Measurements from ENCODE around the gene AZIN2.

AZIN2 gene

DNA sequence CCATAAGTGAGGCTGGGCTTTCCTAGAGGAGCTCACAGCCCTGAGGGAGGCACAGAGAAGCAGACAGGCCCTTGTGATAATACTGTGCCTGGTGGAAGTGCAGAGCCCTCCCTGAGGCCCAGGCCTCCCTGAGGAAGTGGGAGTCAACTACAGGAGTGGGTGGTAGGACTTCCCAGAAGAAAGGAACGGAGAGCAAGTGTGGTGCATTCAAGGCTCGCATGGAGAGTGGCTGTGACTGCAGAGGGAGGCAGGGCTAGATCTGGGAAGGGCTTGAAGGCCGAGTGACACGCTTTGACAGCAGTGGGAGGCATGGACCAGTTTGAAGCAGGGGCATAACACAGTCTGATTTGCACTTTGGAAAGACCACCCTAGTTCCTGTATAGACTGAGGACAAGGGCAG, 37.3 kb downstream of the AZIN2 start:
- Mint-ChIP-seq H3K27me3 (ENCODE audit: low read depth) (no peaks in the 10 kb centered on the region), H3K4me1 (peaks cover 29% of the 10 kb centered on the region), H3K36me3 (ENCODE audit: low read depth) (no peaks in the 10 kb centered on the region), H3K27ac (peak overlapping the region; percentile 21 to 44 (median 41)), H3K9me3 (no peaks in the 10 kb centered on the region), H3K4me3 (no peak overlapping the region)
- TF ChIP-seq CTCF (IDR thresholded peaks at IDR 0.05; ENCODE audit: unreplicated experiment in 3 of 3) = no peak

DNA sequence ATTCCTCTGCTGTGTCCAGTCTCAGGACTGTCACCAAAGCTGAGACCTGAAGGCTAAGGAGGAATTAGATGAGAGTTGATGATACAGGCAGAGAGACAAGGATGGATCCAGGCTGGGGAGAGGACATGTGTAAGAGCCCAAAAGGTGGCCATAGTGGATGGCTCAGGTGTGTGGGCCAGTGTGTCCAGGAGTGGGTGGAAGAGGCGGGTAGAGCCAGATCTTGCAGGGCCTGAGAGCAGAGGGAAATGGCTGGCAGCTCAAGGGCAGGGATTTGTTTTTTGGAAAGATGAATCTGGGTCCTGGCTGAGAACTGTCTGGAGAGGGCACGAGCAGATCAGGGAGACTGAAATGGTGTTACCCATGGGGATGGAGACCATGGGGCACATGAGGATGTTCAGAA, 38.1 kb downstream of the AZIN2 start:
- H3K4me3 Mint-ChIP-seq = no peak overlapping the region
- H3K9me3 Mint-ChIP-seq = no peaks in the 10 kb centered on the region
- H3K4me1 Mint-ChIP-seq = peaks cover 30% of the 10 kb centered on the region
- no peak for TF ChIP-seq CTCF (IDR thresholded peaks at IDR 0.05; ENCODE audit: unreplicated experiment in 3 of 3)
- H3K27ac Mint-ChIP-seq = peak overlapping the region in 1 of 3 experiments; percentile 41
- H3K27me3 Mint-ChIP-seq (ENCODE audit: low read depth) = no peaks in the 10 kb centered on the region
- H3K36me3 Mint-ChIP-seq (ENCODE audit: low read depth) = no peaks in the 10 kb centered on the region

DNA sequence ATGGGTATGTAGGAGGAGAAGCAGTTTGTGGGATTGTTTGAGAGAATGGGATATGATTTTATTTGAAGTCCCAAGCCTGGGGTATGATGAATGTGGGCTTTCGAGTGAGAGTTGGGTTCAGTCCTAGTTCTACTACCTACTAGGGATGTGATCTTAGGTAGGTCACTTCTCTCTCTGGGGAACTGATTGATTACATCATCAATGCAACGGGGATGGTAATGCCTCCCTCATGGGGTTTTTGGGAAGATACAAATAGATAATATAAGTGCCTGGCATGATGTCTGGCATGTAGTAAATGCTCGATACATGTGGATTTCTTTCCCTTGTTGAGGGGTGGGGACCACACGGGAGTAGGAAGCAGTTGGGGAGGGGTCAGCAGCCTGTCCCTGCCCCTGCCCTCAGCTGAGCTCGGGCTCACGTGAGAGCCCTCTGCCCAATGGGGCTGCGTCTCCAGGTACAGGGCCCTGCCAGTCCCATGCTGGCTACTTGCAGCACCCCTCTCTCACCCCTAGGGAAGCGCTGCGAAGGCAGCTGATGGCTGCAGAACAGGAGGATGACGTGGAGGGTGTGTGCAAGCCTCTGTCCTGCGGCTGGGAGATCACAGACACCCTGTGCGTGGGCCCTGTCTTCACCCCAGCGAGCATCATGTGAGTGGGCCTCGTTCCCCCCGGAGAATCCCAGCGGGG, 38.7 kb downstream of the AZIN2 start:
- Mint-ChIP-seq H3K9me3 (no peaks in the 10 kb centered on the region), H3K27me3 (ENCODE audit: low read depth) (no peaks in the 10 kb centered on the region), H3K36me3 (ENCODE audit: low read depth) (no peaks in the 10 kb centered on the region), H3K27ac (peak overlapping the region in 1 of 3 experiments; percentile 41), H3K4me1 (peaks cover 30% of the 10 kb centered on the region), H3K4me3 (no peak overlapping the region)
- TF ChIP-seq CTCF (IDR thresholded peaks at IDR 0.05; ENCODE audit: unreplicated experiment in 3 of 3) = no peak

GRCh38 chr1:33120436-33121231, 39.7 kb downstream of the AZIN2 start:
- Mint-ChIP-seq H3K27ac (no peak overlapping the region), H3K36me3 (ENCODE audit: low read depth) (peaks cover 6% of the 10 kb centered on the region), H3K4me3 (no peak overlapping the region), H3K9me3 (no peaks in the 10 kb centered on the region), H3K4me1 (peaks cover 30% of the 10 kb centered on the region), H3K27me3 (ENCODE audit: low read depth) (no peaks in the 10 kb centered on the region)
- no peak for TF ChIP-seq CTCF (IDR thresholded peaks at IDR 0.05; ENCODE audit: unreplicated experiment in 3 of 3)

DNA sequence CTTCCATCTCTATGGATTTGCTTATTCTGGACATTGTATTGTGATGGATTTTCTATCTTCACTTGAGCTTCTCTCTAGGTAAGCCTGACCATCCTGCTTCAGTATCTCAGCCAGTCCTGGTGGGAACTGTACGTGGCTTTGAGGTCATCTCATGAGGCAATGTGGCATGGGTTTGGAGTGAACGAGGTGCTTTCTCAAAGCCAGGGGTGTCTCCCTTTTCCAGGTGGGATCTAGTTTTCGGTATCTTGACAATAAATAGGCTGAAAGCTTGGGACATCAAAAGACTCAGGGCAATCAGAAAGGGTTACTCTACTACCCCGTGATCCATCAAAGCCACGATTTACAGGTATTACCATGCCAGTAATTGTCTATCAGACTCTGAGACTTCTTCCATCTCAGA, 40.8 kb downstream of the AZIN2 start:
- TF ChIP-seq CTCF (IDR thresholded peaks at IDR 0.05; ENCODE audit: unreplicated experiment in 3 of 3) = no peak
- Mint-ChIP-seq H3K27me3 (ENCODE audit: low read depth) (no peaks in the 10 kb centered on the region), H3K36me3 (ENCODE audit: low read depth) (peaks cover 7% of the 10 kb centered on the region), H3K27ac (no peak overlapping the region), H3K9me3 (no peaks in the 10 kb centered on the region), H3K4me1 (peaks cover 30% of the 10 kb centered on the region), H3K4me3 (no peak overlapping the region)

Data from nephron (organoid).